Natural killer cell (primary cell): Measurements from ENCODE around the gene CD226. TPM values are rescaled to one million over a fixed set of nuclear protein-coding genes. Genes with fewer than 3 reads are reported as not detected.

Experiments used
- ATAC-seq, 3 donors: fragments of 150-1000 bp in 2 of 3; fragments of 200-7000 bp in 1 of 3; cut with Tn5 transposase; 1 replicate in 1 of 3; 2 replicates in 2 of 3; pipeline ENCODE4 v1.10.0; 2021; ENCODE audit warnings: mild to moderate bottlenecking in 2 of 3, moderate library complexity in 2 of 3
- DNase-seq, 2 donors: peaks; one replicate each; pipeline versions ENCODE4 v3.0.0 to v3.0.0-alpha.2; 2013 to 2021; ENCODE audit warnings: mixed read lengths in 1 of 2
- H3K27ac ChIP-seq: one replicate; pipeline ENCODE4 v1.5.1; 2013; ENCODE audit warnings: mild to moderate bottlenecking, low read length
- H3K27me3 ChIP-seq: one replicate; pipeline ENCODE4 v1.6.1; 2013; ENCODE audit warnings: low read length; ENCODE audit not compliant: control insufficient read depth, insufficient read depth
- H3K36me3 ChIP-seq: one replicate; pipeline ENCODE4 v1.6.1; 2013; ENCODE audit warnings: low read length; ENCODE audit not compliant: control insufficient read depth, insufficient read depth
- H3K4me1 ChIP-seq: one replicate; pipeline ENCODE4 v1.6.1; 2013; ENCODE audit warnings: low read length; ENCODE audit not compliant: control insufficient read depth, insufficient read depth
- H3K4me3 ChIP-seq: one replicate; pipeline ENCODE4 v1.5.1; 2013; ENCODE audit warnings: low read length
- H3K9me3 ChIP-seq: one replicate; pipeline ENCODE4 v1.6.1; 2013; ENCODE audit warnings: low read length; ENCODE audit not compliant: control insufficient read depth, insufficient read depth
- H3K27ac Mint-ChIP-seq, 2 donors: one replicate each; pipeline ENCODE4 v1.8.0; 2022; ENCODE audit warnings: mild to moderate bottlenecking in 2 of 2, mixed read lengths in 2 of 2, moderate library complexity in 1 of 2
- H3K27me3 Mint-ChIP-seq, 2 donors: one replicate each; pipeline ENCODE4 v1.8.0; 2022; ENCODE audit warnings: low read depth in 2 of 2, mixed read lengths in 2 of 2
- H3K36me3 Mint-ChIP-seq: one replicate; pipeline ENCODE4 v1.8.0; 2022; ENCODE audit warnings: mixed read lengths
- H3K4me1 Mint-ChIP-seq, 2 donors: one replicate each; pipeline ENCODE4 v1.8.0; 2022; ENCODE audit warnings: mixed read lengths in 2 of 2
- H3K4me3 Mint-ChIP-seq: one replicate; pipeline ENCODE4 v1.8.0; 2022; ENCODE audit warnings: mild to moderate bottlenecking, moderate library complexity, mixed read lengths
- H3K9me3 Mint-ChIP-seq, 2 donors: one replicate each; pipeline ENCODE4 v1.8.0; 2022; ENCODE audit warnings: mixed read lengths in 2 of 2
- WGBS: methylation state at CpG from one replicate; pipeline ENCODE4 v1.1.7; 2013; ENCODE audit warnings: missing lambda C conversion rate; ENCODE audit not compliant: insufficient coverage; 5-methylcytosine and 5-hydroxymethylcytosine counted together
- intact Hi-C: fragments of 100-400 bp; cut with micrococcal nuclease; formaldehyde crosslinking; loops from one replicate; pipeline ENCODE4 v1.14.2; 2022
- total RNA-seq, 4 donors: library from RNA; stranded (reverse); fragments of 120-200 nt in 1 of 4; gene quantifications; one replicate each; pipeline versions ENCODE4 v1.2.3 to v1.2.4, GENCODE V29; 2013 to 2022
- TF ChIP-seq, protein P1 (sequence below): fragments of 200-600 bp; IDR thresholded peaks from one replicate; pipeline ENCODE4 v1.8.0; 2022; ENCODE audit warnings: antibody characterized with exemption

CD226 gene
- total RNA-seq, 3 donors from 2014 or later (not counting 1 experiment from before 2014, with no cell fraction given), result 151 to 178 (median 162) TPM

GRCh38 chr18:69969491-69969890 lies 21.8 kb upstream of the CD226 start:
- ATAC-seq (no peak), DNase-seq (no peak)
- Histone ChIP-seq H3K4me1 (no peaks in the 10 kb centered on the region), H3K9me3 (no peaks in the 10 kb centered on the region), H3K27me3 (no peaks in the 10 kb centered on the region), H3K36me3 (no peaks in the 10 kb centered on the region), H3K4me3 (no peak overlapping the region), H3K27ac (no peak overlapping the region)
- Mint-ChIP-seq H3K36me3 (peaks cover 5% of the 10 kb centered on the region), H3K4me3 (no peak overlapping the region), H3K9me3 (peaks cover 0 to 4% of the 10 kb centered on the region in 2 donors), H3K27ac (no peak overlapping the region), H3K4me1 (peaks cover 11 to 24% of the 10 kb centered on the region in 2 donors), H3K27me3 (no peaks in the 10 kb centered on the region)
- TF ChIP-seq, protein P1, sequence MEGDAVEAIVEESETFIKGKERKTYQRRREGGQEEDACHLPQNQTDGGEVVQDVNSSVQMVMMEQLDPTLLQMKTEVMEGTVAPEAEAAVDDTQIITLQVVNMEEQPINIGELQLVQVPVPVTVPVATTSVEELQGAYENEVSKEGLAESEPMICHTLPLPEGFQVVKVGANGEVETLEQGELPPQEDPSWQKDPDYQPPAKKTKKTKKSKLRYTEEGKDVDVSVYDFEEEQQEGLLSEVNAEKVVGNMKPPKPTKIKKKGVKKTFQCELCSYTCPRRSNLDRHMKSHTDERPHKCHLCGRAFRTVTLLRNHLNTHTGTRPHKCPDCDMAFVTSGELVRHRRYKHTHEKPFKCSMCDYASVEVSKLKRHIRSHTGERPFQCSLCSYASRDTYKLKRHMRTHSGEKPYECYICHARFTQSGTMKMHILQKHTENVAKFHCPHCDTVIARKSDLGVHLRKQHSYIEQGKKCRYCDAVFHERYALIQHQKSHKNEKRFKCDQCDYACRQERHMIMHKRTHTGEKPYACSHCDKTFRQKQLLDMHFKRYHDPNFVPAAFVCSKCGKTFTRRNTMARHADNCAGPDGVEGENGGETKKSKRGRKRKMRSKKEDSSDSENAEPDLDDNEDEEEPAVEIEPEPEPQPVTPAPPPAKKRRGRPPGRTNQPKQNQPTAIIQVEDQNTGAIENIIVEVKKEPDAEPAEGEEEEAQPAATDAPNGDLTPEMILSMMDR, result no peak
- 89% methylated on average over 2 of the region's 2 CpGs for WGBS
- intact Hi-C loops, result no loop called here

GRCh38 chr18:69968039-69968438 lies 20.4 kb upstream of the CD226 start:
- H3K36me3 ChIP-seq, result no peaks in the 10 kb centered on the region
- H3K36me3 Mint-ChIP-seq, result peaks cover 5% of the 10 kb centered on the region
- H3K9me3 ChIP-seq, result no peaks in the 10 kb centered on the region
- peaks cover 0 to 4% of the 10 kb centered on the region in 2 donors for H3K9me3 Mint-ChIP-seq
- TF ChIP-seq, protein P1, result no peak
- H3K27me3 Mint-ChIP-seq, result no peaks in the 10 kb centered on the region
- WGBS, result 84% methylated on average over 8 of the region's 8 CpGs
- H3K4me1 ChIP-seq, result no peaks in the 10 kb centered on the region
- H3K27ac Mint-ChIP-seq, result no peak overlapping the region
- peaks cover 11 to 24% of the 10 kb centered on the region in 2 donors for H3K4me1 Mint-ChIP-seq
- DNase-seq (peak in 1 of 2 donors; percentile 60), ATAC-seq (peak in 2 of 3 donors; percentile 10 to 53)
- intact Hi-C loops, result no loop called here
- no peaks in the 10 kb centered on the region for H3K27me3 ChIP-seq
- no peak overlapping the region for H3K4me3 Mint-ChIP-seq
- H3K27ac ChIP-seq, result no peak overlapping the region
- H3K4me3 ChIP-seq, result no peak overlapping the region

GRCh38 chr18:69963196-69963595 lies 15.5 kb upstream of the CD226 start:
- no peak for ATAC-seq
- Histone ChIP-seq H3K4me3 (no peak overlapping the region), H3K27me3 (no peaks in the 10 kb centered on the region), H3K36me3 (no peaks in the 10 kb centered on the region), H3K4me1 (peaks cover 5% of the 10 kb centered on the region), H3K27ac (no peak overlapping the region), H3K9me3 (no peaks in the 10 kb centered on the region)
- Mint-ChIP-seq H3K36me3 (no peaks in the 10 kb centered on the region), H3K4me1 (peaks cover 25 to 34% of the 10 kb centered on the region in 2 donors), H3K27ac (no peak overlapping the region), H3K9me3 (no peaks in the 10 kb centered on the region), H3K27me3 (no peaks in the 10 kb centered on the region), H3K4me3 (no peak overlapping the region)
- intact Hi-C loops, result no loop called here
- 96% methylated on average over 3 of the region's 4 CpGs for WGBS
- TF ChIP-seq, protein P1, result no peak
- no peak for DNase-seq

DNA sequence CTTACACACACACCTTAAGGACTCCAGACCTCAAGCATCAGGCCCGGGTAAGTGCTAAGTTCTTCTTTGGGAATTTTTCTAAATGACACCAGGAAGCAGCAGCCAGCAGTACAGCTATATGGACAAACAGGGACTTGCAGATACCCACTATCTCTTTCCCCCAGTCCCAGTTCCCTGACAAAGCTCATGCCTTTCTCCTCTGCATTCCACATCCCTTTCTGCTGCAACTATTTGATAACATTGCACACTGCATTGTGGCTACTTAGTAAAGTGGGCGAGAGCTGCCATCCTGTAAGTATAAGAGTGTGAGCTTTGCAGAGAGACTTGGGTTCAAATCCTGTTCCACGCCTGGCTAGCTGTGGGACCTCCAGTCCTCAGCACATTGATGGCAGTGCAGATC lies 14.0 kb upstream of the CD226 start:
- Mint-ChIP-seq H3K36me3 (no peaks in the 10 kb centered on the region), H3K27ac (no peak overlapping the region), H3K9me3 (no peaks in the 10 kb centered on the region), H3K4me3 (no peak overlapping the region), H3K27me3 (no peaks in the 10 kb centered on the region), H3K4me1 (peaks cover 29 to 30% of the 10 kb centered on the region in 2 donors)
- intact Hi-C loops, result no loop called here
- WGBS, result 98% methylated on average over 3 of the region's 3 CpGs
- ATAC-seq, result no peak
- TF ChIP-seq, protein P1, result no peak
- Histone ChIP-seq H3K9me3 (no peaks in the 10 kb centered on the region), H3K27me3 (no peaks in the 10 kb centered on the region), H3K4me1 (peaks cover 8% of the 10 kb centered on the region), H3K4me3 (no peak overlapping the region), H3K27ac (no peak overlapping the region), H3K36me3 (no peaks in the 10 kb centered on the region)
- no peak for DNase-seq
